A673 (cell line): ENCODE data around the gene CUX1. TPM values are rescaled to one million over a fixed set of nuclear protein-coding genes. Genes with fewer than 3 reads are reported as not detected.

Experiments
- BruUV-seq: library from RNA; stranded (reverse); fragments of 400-500 nt; replicated peaks from 2 replicates; lab custom pipeline; 2021; lab: Mats Ljungman, UMichigan
- CTCF ChIA-PET: fragments of 300-600 bp; sonication (Branson Sonifier 250); formaldehyde crosslinking; loops from one replicate; lab custom pipeline; 2022; ENCODE audit warnings: antibody characterized with exemption; lab: Charles Lee
- POLR2A ChIA-PET: fragments of 300-600 bp; sonication (Branson Sonifier 250); formaldehyde crosslinking; loops from one replicate; lab custom pipeline; 2022; ENCODE audit warnings: antibody characterized with exemption; ENCODE audit not compliant: low non-redundant PET; lab: Charles Lee
- DNase-seq: peaks from one replicate; pipeline ENCODE4 v3.0.0-alpha.2; 2015; ENCODE audit warnings: low spot score
- H3K27ac ChIP-seq: fragments of 200-600 bp; sonication (generic); 2 replicates; pipeline ENCODE4 v1.5.1; 2016; ENCODE audit warnings: mixed run types, low read depth, mild to moderate bottlenecking, mixed read lengths, antibody characterized with exemption, low read length; ENCODE audit not compliant: poor library complexity, severe bottlenecking
- H3K27me3 ChIP-seq: fragments of 200-600 bp; sonication (generic); replicated peaks from 2 replicates; pipeline ENCODE4 v1.6.1; 2017; ENCODE audit warnings: mixed run types, low read depth, mild to moderate bottlenecking, mixed read lengths, antibody characterized with exemption, low read length; ENCODE audit not compliant: insufficient read depth, poor library complexity
- H3K36me3 ChIP-seq: fragments of 200-600 bp; sonication (generic); 2 replicates; pipeline ENCODE4 v1.6.1; 2016; ENCODE audit warnings: mixed run types, mild to moderate bottlenecking, mixed read lengths, antibody characterized with exemption, low read length; ENCODE audit not compliant: insufficient read depth, poor library complexity, severe bottlenecking
- H3K4me1 ChIP-seq: fragments of 200-600 bp; sonication (generic); 2 replicates; pipeline ENCODE4 v1.6.1; 2017; ENCODE audit warnings: mixed run types, mild to moderate bottlenecking, mixed read lengths, antibody characterized with exemption, low read length; ENCODE audit not compliant: insufficient read depth, poor library complexity, severe bottlenecking
- H3K4me3 ChIP-seq: fragments of 200-600 bp; sonication (generic); 2 replicates; pipeline ENCODE4 v1.5.1; 2016; ENCODE audit warnings: low read depth, mixed run types, mild to moderate bottlenecking, mixed read lengths, low read length; ENCODE audit not compliant: poor library complexity, severe bottlenecking
- H3K9me3 ChIP-seq: fragments of 200-600 bp; sonication (generic); 2 replicates; pipeline ENCODE4 v1.6.1; 2016; ENCODE audit warnings: mixed run types, low read depth, mild to moderate bottlenecking, mixed read lengths, antibody characterized with exemption, low read length; ENCODE audit not compliant: poor library complexity, severe bottlenecking
- CTCF ChIP-seq: fragments of 300-800, 200-600 bp; sonication (generic); conservative IDR thresholded peaks from 2 replicates; pipeline ENCODE4 v1.5.1; 2017; ENCODE audit warnings: low read depth, mild to moderate bottlenecking, antibody characterized with exemption, low read length, moderate library complexity, mixed read lengths
- EZH2 ChIP-seq: fragments of 200-600 bp; sonication (generic); IDR thresholded peaks from 2 replicates; pipeline ENCODE4 v1.6.1; 2017; ENCODE audit warnings: borderline replicate concordance, low read depth, mild to moderate bottlenecking, mixed read lengths, antibody characterized with exemption, low read length; ENCODE audit not compliant: poor library complexity, severe bottlenecking
- intact Hi-C: fragments of 100-400 bp; cut with micrococcal nuclease; formaldehyde crosslinking; loops from one replicate; pipeline ENCODE4 v1.10.0; 2022; ENCODE audit not compliant: unreplicated experiment
- total RNA-seq: library from RNA; stranded (reverse); gene quantifications from 2 replicates; pipeline ENCODE4 v1.2.3, GENCODE V29; 2021

The CUX1 gene
- total RNA-seq, 1 experiment from 2014 or later = 49.4 TPM

- POLR2A ChIA-PET = no interaction called here
- intact Hi-C loops = no loop called here
Observed at GRCh38 chr7:101824440-101824839, 7.0 kb downstream of the CUX1 start.

GRCh38 chr7:101826081-101826835 lies 8.8 kb downstream of the CUX1 start:
- no peaks in the 10 kb centered on the region for H3K9me3 ChIP-seq
- DNase-seq = no peak
- CTCF ChIA-PET = no interaction called here
- intact Hi-C loops = no loop called here
- TF ChIP-seq CTCF (no peak), EZH2 (no peak)
- no peak overlapping the region for H3K27ac ChIP-seq
- no peaks in the 10 kb centered on the region for H3K36me3 ChIP-seq
- POLR2A ChIA-PET = no interaction called here
- peaks cover 17% of the 10 kb centered on the region for H3K4me1 ChIP-seq
- H3K4me3 ChIP-seq = no peak overlapping the region
- BruUV-seq = no TSS peak
- H3K27me3 ChIP-seq = no peaks in the 10 kb centered on the region

More at GRCh38 chr7:101824440-101824839, 7.0 kb downstream of the CUX1 start:
- Histone ChIP-seq H3K9me3 (no peaks in the 10 kb centered on the region), H3K27me3 (no peaks in the 10 kb centered on the region), H3K4me1 (peaks cover 35% of the 10 kb centered on the region), H3K36me3 (no peaks in the 10 kb centered on the region), H3K4me3 (no peak overlapping the region), H3K27ac (no peak overlapping the region)
- no peak for TF ChIP-seq EZH2
- TF ChIP-seq CTCF = no peak
- CTCF ChIA-PET = no interaction called here
- no peak for DNase-seq
- BruUV-seq = no TSS peak

- Histone ChIP-seq H3K27ac (no peak overlapping the region), H3K4me1 (peaks cover 6% of the 10 kb centered on the region), H3K36me3 (no peaks in the 10 kb centered on the region), H3K9me3 (no peaks in the 10 kb centered on the region), H3K27me3 (no peaks in the 10 kb centered on the region), H3K4me3 (no peak overlapping the region)
- no TSS peak for BruUV-seq
- POLR2A ChIA-PET = interaction anchor here (0.7 kb wide), 1 partner anchor 84 kb away, joined by 15 read pairs; no protein-coding TSS in a partner anchor
- CTCF ChIA-PET = no interaction called here
- DNase-seq = no peak
- TF ChIP-seq CTCF (no peak), EZH2 (no peak)
- intact Hi-C loops = no loop called here
Observed at GRCh38 chr7:101828301-101829020, 11.0 kb downstream of the CUX1 start.
